WTC11 (cell line): ENCODE data around the gene SLC13A3. TPM values are rescaled to one million over a fixed set of nuclear protein-coding genes. Genes with fewer than 3 reads are reported as not detected.
A peak's percentile ranks its signal among the peaks of the same experiment; 100 is the strongest.

Experiments used
- ATAC-seq: fragments of 200-7000 bp; cut with Tn5 transposase; 2 replicates; pipeline ENCODE4 v1.10.0; 2021; ENCODE audit warnings: mild to moderate bottlenecking, moderate library complexity
- CTCF ChIA-PET: fragments of 300-600 bp; sonication (Branson Sonifier 250); formaldehyde crosslinking; loops from one replicate; lab custom pipeline; 2021; ENCODE audit warnings: antibody characterized with exemption; lab: Charles Lee
- POLR2A ChIA-PET: fragments of 350-600 bp; sonication (Branson Sonifier 250); formaldehyde crosslinking; loops from one replicate; lab custom pipeline; 2021; ENCODE audit warnings: antibody characterized with exemption; lab: Charles Lee
- DNase-seq: peaks from one replicate; pipeline ENCODE4 v3.0.0; 2021; ENCODE audit warnings: low spot score
- H3K27ac Mint-ChIP-seq: 2 replicates; pipeline ENCODE4 v1.8.0; 2021; ENCODE audit warnings: mixed read lengths
- H3K27me3 Mint-ChIP-seq: 2 replicates; pipeline ENCODE4 v1.8.0; 2021; ENCODE audit warnings: low read depth, mild to moderate bottlenecking, moderate library complexity, mixed read lengths
- H3K36me3 Mint-ChIP-seq: 2 replicates; pipeline ENCODE4 v1.8.0; 2021; ENCODE audit warnings: mixed read lengths
- H3K4me1 Mint-ChIP-seq: 2 replicates; pipeline ENCODE4 v1.8.0; 2022; ENCODE audit warnings: mixed read lengths
- H3K4me3 Mint-ChIP-seq: 2 replicates; pipeline ENCODE4 v1.8.0; 2021; ENCODE audit warnings: mild to moderate bottlenecking, moderate library complexity, mixed read lengths
- H3K9me3 Mint-ChIP-seq: 2 replicates; pipeline ENCODE4 v1.8.0; 2021; ENCODE audit warnings: mixed read lengths
- ATF6 ChIP-seq: sonication (generic); formaldehyde crosslinking; IDR thresholded peaks from 2 replicates; pipeline ENCODE4 v1.8.1; 2023; ENCODE audit warnings: mild to moderate bottlenecking, missing genetic modification reagents
- CTCF ChIP-seq: fragments of 200-600 bp; IDR thresholded peaks from 2 replicates; pipeline ENCODE4 v1.8.0; 2022; ENCODE audit warnings: antibody characterized with exemption
- E2F5 ChIP-seq: sonication (generic); formaldehyde crosslinking; IDR thresholded peaks from 2 replicates; pipeline ENCODE4 v1.8.1; 2022; ENCODE audit warnings: mild to moderate bottlenecking, moderate library complexity, missing genetic modification reagents
- GABPB1 ChIP-seq: sonication (generic); formaldehyde crosslinking; IDR thresholded peaks from 2 replicates; pipeline ENCODE4 v1.8.1; 2023; ENCODE audit warnings: mild to moderate bottlenecking, missing genetic modification reagents
- GTF2I ChIP-seq: fragments of 250-450 bp; sonication (Bioruptor Pico); conservative IDR thresholded peaks from 2 replicates; pipeline ENCODE4 v1.4.0; 2021; ENCODE audit warnings: mild to moderate bottlenecking
- KAT7 ChIP-seq: sonication (generic); formaldehyde crosslinking; IDR thresholded peaks from 2 replicates; pipeline ENCODE4 v1.8.1; 2023; ENCODE audit warnings: missing genetic modification reagents, mild to moderate bottlenecking, borderline replicate concordance
- PRDM15 ChIP-seq: sonication (generic); formaldehyde crosslinking; IDR thresholded peaks from 2 replicates; pipeline ENCODE4 v1.8.0; 2022; ENCODE audit warnings: missing genetic modification reagents
- SP1 ChIP-seq: sonication (generic); formaldehyde crosslinking; conservative IDR thresholded peaks from 2 replicates; pipeline ENCODE4 v1.8.1; 2022; ENCODE audit warnings: missing genetic modification reagents
- ZNF121 ChIP-seq: sonication (generic); formaldehyde crosslinking; IDR thresholded peaks from 2 replicates; pipeline ENCODE4 v1.8.0; 2023; ENCODE audit warnings: missing genetic modification reagents
- ZNF423 ChIP-seq: fragments of 250-450 bp; sonication (Bioruptor Pico); IDR thresholded peaks from 2 replicates; pipeline ENCODE4 v2.1.2; 2022; ENCODE audit warnings: mild to moderate bottlenecking, moderate library complexity
- ZSCAN18 ChIP-seq: fragments of 250-450 bp; sonication (Bioruptor Pico); IDR thresholded peaks from 2 replicates; pipeline ENCODE4 v2.1.2; 2022; ENCODE audit warnings: mild to moderate bottlenecking, moderate library complexity
- total RNA-seq: library from RNA; stranded (reverse); gene quantifications from 3 replicates; pipeline ENCODE4 v1.2.3, GENCODE V29; 2021

The SLC13A3 gene
- total RNA-seq, 1 experiment from 2014 or later, result 10.6 TPM

- no peak for ATAC-seq
- ChIA-PET CTCF (interaction anchor here (1.1 to 4.0 kb wide), 4 partner anchors 16 to 158 kb away, joined by 4 to 15 read pairs (median 8); no protein-coding TSS in a partner anchor), POLR2A (no interaction called here)
- peaks cover 18% of the 10 kb centered on the region for H3K27me3 Mint-ChIP-seq
- no peaks in the 10 kb centered on the region for H3K4me1 Mint-ChIP-seq
- TF ChIP-seq GABPB1 (CRISPR knock-in tag), result peak; percentile 65
- TF ChIP-seq PRDM15 (CRISPR knock-in tag), result no peak
- H3K9me3 Mint-ChIP-seq, result peaks cover 1% of the 10 kb centered on the region; the same call in 1 of the 2 replicates
- no peak overlapping the region for H3K4me3 Mint-ChIP-seq
- DNase-seq, result no peak
- no peaks in the 10 kb centered on the region for H3K36me3 Mint-ChIP-seq
- no peak overlapping the region for H3K27ac Mint-ChIP-seq
Observed at GRCh38 chr20:46523108-46523507, 128.2 kb downstream of the SLC13A3 start.

- H3K4me3 Mint-ChIP-seq, result no peak overlapping the region
- peaks cover 10% of the 10 kb centered on the region for H3K9me3 Mint-ChIP-seq
- peaks cover 2% of the 10 kb centered on the region; the same call in 1 of the 2 replicates for H3K36me3 Mint-ChIP-seq
- DNase-seq (peak; percentile 77), ATAC-seq (peak; percentile 99)
- POLR2A ChIA-PET, result no interaction called here
- TF ChIP-seq ZSCAN18 (no peak), E2F5 (CRISPR knock-in tag) (no peak), ZNF121 (CRISPR knock-in tag) (peak; percentile 57; the same call in 1 of the 2 replicates), GABPB1 (CRISPR knock-in tag) (no peak), ATF6 (CRISPR knock-in tag) (no peak), ZNF423 (CRISPR knock-in tag) (no peak), SP1 (CRISPR knock-in tag) (no peak), CTCF (peak; percentile 59), KAT7 (CRISPR knock-in tag) (no peak), GTF2I (CRISPR knock-in tag) (no peak)
- H3K27ac Mint-ChIP-seq, result no peak overlapping the region
- CTCF ChIA-PET, result interaction anchor here (0.6 to 4.0 kb wide), 7 partner anchors 12 to 169 kb away, joined by 3 to 15 read pairs (median 3); partner anchors contain the start of gene TP53RK
- peaks cover 22% of the 10 kb centered on the region for H3K27me3 Mint-ChIP-seq
- H3K4me1 Mint-ChIP-seq, result no peaks in the 10 kb centered on the region
Observed at GRCh38 chr20:46520976-46521579, 130.2 kb downstream of the SLC13A3 start.
